ENCODE results near the gene MEIS3. TPM values are rescaled to one million over a fixed set of nuclear protein-coding genes. Genes with fewer than 3 reads are reported as not detected.
"Not testable (repeated sequence)": the region's sequence is repeated elsewhere in the genome, so short reads cannot be mapped to it uniquely, and the experiment has no call there.

MEIS3 gene
- total RNA-seq, 2 experiments from 2014 or later: not detected

DNA sequence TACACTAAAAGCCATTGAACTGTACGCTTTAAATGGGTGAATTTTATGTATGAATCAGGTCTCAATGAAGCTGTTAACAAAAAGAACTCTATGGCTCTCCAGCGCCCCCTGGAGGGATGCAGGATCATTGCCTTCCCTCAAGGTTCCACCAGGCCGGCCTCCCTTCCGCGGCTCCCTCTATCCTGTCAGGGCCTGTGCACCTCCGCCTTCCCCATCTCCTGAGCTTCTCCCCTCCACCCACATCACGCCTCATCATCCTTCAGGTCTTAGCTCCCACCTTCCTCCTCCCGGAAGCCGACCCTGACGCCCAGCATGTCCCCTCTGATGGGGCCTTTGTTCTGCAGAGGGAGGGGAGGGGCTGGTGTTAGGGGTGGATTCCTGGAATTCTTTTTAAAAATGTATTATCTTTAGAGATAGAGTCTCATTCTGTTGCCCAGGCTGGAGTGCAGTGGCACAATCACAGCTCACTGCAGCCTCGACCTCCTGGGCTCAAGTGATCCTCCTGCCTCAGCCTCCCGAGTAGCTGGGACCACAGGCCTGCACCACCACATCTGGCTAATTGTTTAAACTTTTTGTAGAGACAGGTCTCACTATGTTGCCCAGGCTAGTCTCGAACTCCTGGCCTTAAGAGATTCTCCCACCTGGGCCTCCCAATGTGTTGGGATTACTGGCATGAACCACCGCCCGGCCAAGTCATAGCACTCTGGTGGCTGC lies 27.7 kb downstream of the MEIS3 start:
- Mint-ChIP-seq H3K27ac (no peak overlapping the region), H3K4me1 (ENCODE audit: low read depth) (peaks cover 4% of the 10 kb centered on the region), H3K9me3 (ENCODE audit: insufficient read depth) (no peaks in the 10 kb centered on the region), H3K36me3 (ENCODE audit: low read depth) (no peaks in the 10 kb centered on the region), H3K4me3 (no peak overlapping the region), H3K27me3 (ENCODE audit: low read depth) (peaks cover 8% of the 10 kb centered on the region)
- ATAC-seq (peak; percentile 93), DNase-seq (peak; percentile 88)
- ChIA-PET POLR2A (no interaction called here), CTCF (interaction anchor here (0.7 to 3.4 kb wide), 36 partner anchors 9 to 379 kb away, joined by 3 to 49 read pairs (median 3); partner anchors contain the start of genes DHX34 and INAFM1)

DNA sequence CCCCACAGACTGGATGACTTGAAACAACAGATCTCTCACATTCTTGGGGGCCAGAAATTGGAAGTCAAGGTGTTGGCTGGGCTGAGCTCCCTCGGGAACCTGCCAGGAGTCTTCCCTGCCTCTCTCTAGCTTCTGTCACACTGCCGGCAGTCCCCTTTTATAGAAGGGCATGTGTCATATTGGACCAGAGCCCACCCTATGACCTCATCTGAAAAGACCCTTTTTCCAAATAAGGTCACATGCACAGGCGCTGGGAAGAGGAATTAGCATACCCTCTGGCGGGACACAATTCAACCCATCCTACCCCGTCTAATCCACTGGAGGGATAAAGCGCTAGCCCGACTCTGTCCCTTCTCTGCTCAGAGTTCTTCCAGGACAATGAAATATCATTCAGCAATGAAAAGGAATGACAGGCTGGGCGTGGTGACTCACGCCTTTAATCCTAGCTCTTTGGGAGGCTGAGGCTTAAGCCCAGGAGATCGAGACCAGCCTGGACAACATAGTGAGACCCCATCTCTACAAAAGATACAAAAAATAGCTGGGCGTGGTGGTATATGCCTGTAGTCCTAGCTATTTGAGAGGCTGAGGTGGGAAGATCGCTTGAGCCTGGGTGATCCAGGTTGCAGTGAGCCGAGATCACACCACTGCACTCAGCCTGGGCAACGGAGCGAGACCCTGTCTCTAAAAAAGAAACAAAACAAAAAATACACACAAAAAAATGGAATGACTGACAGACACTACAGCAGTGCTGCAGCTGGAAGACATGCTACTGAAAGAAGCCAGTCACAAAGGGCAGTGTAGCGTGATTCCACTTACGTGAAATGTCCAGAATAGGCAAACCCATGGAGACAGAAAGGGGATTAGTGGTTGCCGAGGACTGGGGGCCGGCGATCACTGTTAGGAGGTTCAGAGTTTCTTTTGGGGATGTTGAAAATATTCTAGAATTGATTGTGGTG lies 28.5 kb downstream of the MEIS3 start:
- ChIA-PET CTCF (interaction anchor here (0.7 to 3.4 kb wide), 34 partner anchors 8 to 378 kb away, joined by 3 to 49 read pairs (median 3); partner anchors contain the start of genes DHX34 and INAFM1), POLR2A (no interaction called here)
- H3K4me3 Mint-ChIP-seq: no peak overlapping the region
- no peaks in the 10 kb centered on the region for H3K9me3 Mint-ChIP-seq (ENCODE audit: insufficient read depth)
- peaks cover 4% of the 10 kb centered on the region for H3K4me1 Mint-ChIP-seq (ENCODE audit: low read depth)
- H3K27me3 Mint-ChIP-seq (ENCODE audit: low read depth): peaks cover 4% of the 10 kb centered on the region
- no peaks in the 10 kb centered on the region for H3K36me3 Mint-ChIP-seq (ENCODE audit: low read depth)
- ATAC-seq (no peak), DNase-seq (no peak)
- H3K27ac Mint-ChIP-seq: no peak overlapping the region

DNA sequence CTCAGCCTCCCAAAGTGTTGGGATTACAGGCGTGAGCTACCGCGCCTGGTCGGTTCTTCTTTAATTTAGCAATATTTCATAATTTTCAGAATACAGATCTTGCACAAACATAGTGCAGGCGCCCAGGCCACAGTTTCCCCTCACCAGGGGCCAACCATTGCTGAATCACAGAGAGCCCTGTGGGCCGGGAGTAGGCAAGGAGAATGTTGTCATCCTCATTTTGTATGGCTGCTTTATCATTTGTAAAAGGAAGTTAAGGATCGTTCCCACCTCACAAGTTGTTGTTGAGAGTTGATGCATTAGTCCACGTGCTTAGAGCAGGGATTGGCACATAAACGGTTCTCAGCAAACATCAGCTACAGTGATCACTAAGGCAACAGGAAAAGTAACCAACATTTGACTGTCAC lies 30.2 kb downstream of the MEIS3 start:
- peaks cover 4% of the 10 kb centered on the region for H3K4me1 Mint-ChIP-seq (ENCODE audit: low read depth)
- no peak for DNase-seq
- CTCF ChIA-PET: interaction anchor here (0.9 to 3.4 kb wide), 2 partner anchors 92 to 94 kb away, joined by 5 to 49 read pairs; no protein-coding TSS in a partner anchor
- POLR2A ChIA-PET: no interaction called here
- H3K9me3 Mint-ChIP-seq (ENCODE audit: insufficient read depth): no peaks in the 10 kb centered on the region
- H3K36me3 Mint-ChIP-seq (ENCODE audit: low read depth): no peaks in the 10 kb centered on the region
- H3K27me3 Mint-ChIP-seq (ENCODE audit: low read depth): peaks cover 1% of the 10 kb centered on the region
- H3K4me3 Mint-ChIP-seq: no peak overlapping the region
- no peak overlapping the region for H3K27ac Mint-ChIP-seq
- no peak for ATAC-seq

DNA sequence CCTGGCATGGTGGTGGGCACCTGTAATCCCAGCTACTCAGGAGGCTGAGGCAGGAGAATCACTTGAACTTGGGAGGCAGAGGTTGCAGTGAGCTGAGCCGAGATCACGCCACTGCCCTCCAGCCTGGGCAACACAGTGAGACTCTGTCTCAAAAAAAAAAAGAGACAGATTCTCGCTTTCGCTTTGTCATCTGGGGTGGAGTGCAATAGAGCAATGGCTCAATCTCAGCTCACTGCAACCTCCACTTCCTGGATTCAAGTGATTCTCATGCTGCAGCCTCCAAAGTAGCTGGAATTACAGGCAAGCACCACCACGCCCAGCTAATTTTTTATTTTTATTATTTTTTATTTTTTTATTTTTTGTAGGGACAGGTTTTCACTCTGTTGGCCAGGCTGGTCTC lies 30.6 kb downstream of the MEIS3 start:
- POLR2A ChIA-PET; H3K27me3 Mint-ChIP-seq (ENCODE audit: low read depth); ATAC-seq; H3K4me3 Mint-ChIP-seq; H3K9me3 Mint-ChIP-seq (ENCODE audit: insufficient read depth); DNase-seq; H3K4me1 Mint-ChIP-seq (ENCODE audit: low read depth); H3K27ac Mint-ChIP-seq; H3K36me3 Mint-ChIP-seq (ENCODE audit: low read depth): not testable (repeated sequence)
- CTCF ChIA-PET: interaction anchor here (0.9 kb wide), 1 partner anchor 93 kb away, joined by 5 read pairs; no protein-coding TSS in a partner anchor

DNA sequence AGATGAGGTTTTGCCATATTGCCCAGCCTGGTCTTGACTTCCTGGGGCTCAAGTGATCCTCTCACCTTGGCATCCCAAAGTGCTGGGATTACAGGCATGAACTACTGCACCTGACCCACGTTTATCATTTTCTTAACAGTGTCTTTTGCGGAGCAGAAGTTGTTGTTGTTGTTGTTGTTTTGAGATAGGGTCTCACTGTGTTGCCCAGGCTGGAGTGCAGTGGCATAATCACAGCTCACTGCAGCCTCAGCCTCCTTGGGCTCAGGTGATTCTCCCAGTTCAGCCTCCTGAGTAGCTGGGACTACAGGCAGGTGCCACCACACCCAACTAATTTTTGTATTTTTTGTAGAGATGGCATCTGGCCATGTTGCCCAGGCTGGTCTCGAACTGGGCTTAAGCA lies 31.7 kb downstream of the MEIS3 start:
- CTCF ChIA-PET; H3K9me3 Mint-ChIP-seq (ENCODE audit: insufficient read depth); H3K36me3 Mint-ChIP-seq (ENCODE audit: low read depth); DNase-seq; POLR2A ChIA-PET; H3K27ac Mint-ChIP-seq; ATAC-seq; H3K4me1 Mint-ChIP-seq (ENCODE audit: low read depth); H3K27me3 Mint-ChIP-seq (ENCODE audit: low read depth); H3K4me3 Mint-ChIP-seq: not testable (repeated sequence)

DNA sequence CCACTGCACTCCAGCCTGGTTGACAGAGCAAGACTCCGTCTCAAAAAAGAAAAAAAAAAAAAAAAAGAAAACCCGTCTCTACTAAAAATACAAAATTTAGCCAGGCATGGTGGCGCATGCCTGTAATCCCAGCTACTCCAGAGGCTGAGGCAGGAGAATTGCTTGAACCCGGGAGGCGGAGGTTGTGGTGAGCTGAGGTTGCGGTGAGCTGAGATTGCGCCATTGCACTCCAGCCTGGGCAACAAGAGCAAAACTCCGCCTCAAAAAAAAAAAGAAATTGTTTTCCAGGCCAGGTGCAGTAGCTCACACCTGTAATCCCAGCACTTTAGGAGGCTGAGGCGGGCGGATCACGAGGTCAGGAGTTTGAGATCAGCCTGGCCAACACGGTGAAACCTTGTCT lies 32.7 kb downstream of the MEIS3 start:
- H3K9me3 Mint-ChIP-seq (ENCODE audit: insufficient read depth); POLR2A ChIA-PET: not testable (repeated sequence)

DNA sequence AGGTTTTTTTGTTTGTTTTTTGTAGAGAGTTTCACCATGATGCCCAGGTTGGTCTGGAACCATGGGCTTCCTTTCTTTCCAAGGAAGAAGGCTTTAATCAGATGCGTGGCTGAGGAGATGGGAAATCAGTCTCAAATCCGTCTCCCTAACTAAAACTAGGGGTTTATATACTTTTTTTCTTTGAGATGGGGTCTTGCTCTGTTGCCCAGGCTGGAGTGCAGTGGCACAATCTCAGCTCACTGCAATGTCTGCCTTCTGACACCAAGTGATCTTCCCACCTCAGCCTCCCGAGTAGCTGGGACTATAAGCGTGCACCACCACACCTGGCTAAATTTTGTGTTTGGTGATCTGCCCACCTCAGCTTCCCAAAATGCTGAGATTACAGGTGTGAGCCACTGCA lies 34.8 kb downstream of the MEIS3 start:
- not testable (repeated sequence) for H3K27me3 Mint-ChIP-seq (ENCODE audit: low read depth); H3K9me3 Mint-ChIP-seq (ENCODE audit: insufficient read depth); DNase-seq; ATAC-seq; H3K27ac Mint-ChIP-seq; H3K4me3 Mint-ChIP-seq
- Mint-ChIP-seq H3K36me3 (ENCODE audit: low read depth) (peaks cover 14% of the 10 kb centered on the region), H3K4me1 (ENCODE audit: low read depth) (peaks cover 30% of the 10 kb centered on the region)
- CTCF ChIA-PET: interaction anchor here (0.9 to 3.5 kb wide), 3 partner anchors 35 to 36 kb away, joined by 3 to 10 read pairs (median 4); partner anchors contain the start of gene DHX34
- POLR2A ChIA-PET: interaction anchor here (0.7 kb wide), 1 partner anchor 351 kb away, joined by 3 read pairs; no protein-coding TSS in a partner anchor

More for the DNA sequence above, 32.7 kb downstream of the MEIS3 start:
- H3K4me3 Mint-ChIP-seq; CTCF ChIA-PET; H3K27ac Mint-ChIP-seq; H3K36me3 Mint-ChIP-seq (ENCODE audit: low read depth); H3K27me3 Mint-ChIP-seq (ENCODE audit: low read depth); DNase-seq; ATAC-seq: not testable (repeated sequence)
- peaks cover 19% of the 10 kb centered on the region for H3K4me1 Mint-ChIP-seq (ENCODE audit: low read depth)

DNA sequence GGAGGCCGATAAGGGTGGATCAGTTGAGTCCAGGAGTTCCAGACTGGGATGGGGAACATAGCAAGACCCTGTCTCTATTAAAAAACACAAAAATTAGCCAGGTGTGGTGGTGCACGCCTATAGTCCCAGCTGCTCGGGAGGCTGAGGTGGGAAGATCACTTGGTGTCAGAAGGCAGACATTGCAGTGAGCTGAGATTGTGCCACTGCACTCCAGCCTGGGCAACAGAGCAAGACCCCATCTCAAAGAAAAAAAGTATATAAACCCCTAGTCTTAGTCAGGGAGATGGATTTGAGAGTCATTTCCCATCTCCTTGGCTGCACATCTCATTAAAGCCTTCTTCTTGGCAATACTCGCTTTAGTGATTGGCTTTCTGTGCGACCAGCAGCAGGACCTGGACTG lies 35.4 kb downstream of the MEIS3 start:
- ATAC-seq; H3K4me3 Mint-ChIP-seq; POLR2A ChIA-PET; DNase-seq; H3K27ac Mint-ChIP-seq; H3K9me3 Mint-ChIP-seq (ENCODE audit: insufficient read depth); H3K27me3 Mint-ChIP-seq (ENCODE audit: low read depth): not testable (repeated sequence)
- Mint-ChIP-seq H3K36me3 (ENCODE audit: low read depth) (peaks cover 14% of the 10 kb centered on the region), H3K4me1 (ENCODE audit: low read depth) (peaks cover 30% of the 10 kb centered on the region)
- CTCF ChIA-PET: interaction anchor here (3.5 kb wide), 1 partner anchor 35 kb away, joined by 10 read pairs; the partner anchor contains the start of gene DHX34

DNA sequence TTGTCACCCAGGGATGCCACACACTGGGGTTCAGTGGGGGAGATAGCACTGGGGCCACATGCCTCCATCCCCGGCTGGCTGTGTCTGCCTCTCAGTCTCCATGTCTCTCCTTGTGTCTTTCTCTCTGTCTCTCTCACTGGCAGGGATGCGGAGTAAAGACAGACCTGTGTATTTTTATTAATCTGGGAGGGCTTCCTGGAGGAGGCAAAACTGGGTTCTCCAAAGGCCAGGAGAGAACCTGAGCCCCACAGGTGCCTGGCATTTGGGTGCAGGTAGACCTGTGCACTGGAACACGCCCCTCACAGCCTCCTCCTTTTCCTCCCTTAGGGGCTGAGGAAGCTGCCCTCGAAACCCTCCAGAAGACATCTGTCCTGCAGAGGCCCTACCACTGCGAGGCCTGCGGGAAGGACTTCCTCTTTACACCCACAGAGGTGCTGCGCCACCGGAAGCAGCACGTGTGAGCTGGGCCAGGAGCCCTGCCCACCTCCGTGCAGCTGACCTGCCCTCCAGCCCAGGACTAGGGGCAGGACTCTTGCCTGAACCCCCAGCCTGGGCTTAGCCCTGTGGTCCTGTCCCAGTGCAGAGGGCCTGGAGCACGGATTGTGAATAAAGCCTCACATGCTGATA lies 37.6 kb downstream of the MEIS3 start:
- peaks cover 30% of the 10 kb centered on the region for H3K4me1 Mint-ChIP-seq (ENCODE audit: low read depth)
- DNase-seq (peak; percentile 63), ATAC-seq (peak; percentile 73)
- peaks cover 14% of the 10 kb centered on the region for H3K36me3 Mint-ChIP-seq (ENCODE audit: low read depth)
- peak overlapping the region; percentile 68 for H3K27ac Mint-ChIP-seq
- ChIA-PET POLR2A (no interaction called here), CTCF (interaction anchor here (0.6 to 3.5 kb wide), 3 partner anchors 10 to 47 kb away, joined by 3 to 10 read pairs (median 3); partner anchors contain the start of gene DHX34)
- no peaks in the 10 kb centered on the region for H3K9me3 Mint-ChIP-seq (ENCODE audit: insufficient read depth)
- no peak overlapping the region for H3K4me3 Mint-ChIP-seq
- H3K27me3 Mint-ChIP-seq (ENCODE audit: low read depth): no peaks in the 10 kb centered on the region

DNA sequence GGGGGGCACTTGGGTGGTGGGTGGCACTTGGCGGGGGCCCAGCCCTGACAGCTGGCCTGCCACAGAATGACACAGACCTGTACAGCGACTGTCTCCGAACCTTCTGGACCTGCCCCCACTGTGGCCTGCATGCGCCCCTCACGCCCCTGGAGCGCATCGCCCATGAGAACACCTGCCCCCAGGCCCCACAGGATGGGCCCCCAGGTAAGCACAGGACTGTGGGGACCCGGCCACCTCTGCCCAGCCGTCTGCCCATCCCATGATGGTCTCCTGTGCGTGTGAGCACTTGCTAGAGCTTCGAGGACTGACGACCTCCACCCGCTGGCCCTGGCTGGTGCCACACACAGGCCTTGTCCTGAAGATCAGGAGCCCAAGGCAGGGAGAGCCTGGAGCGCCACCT lies 38.2 kb downstream of the MEIS3 start:
- POLR2A ChIA-PET: no interaction called here
- DNase-seq: no peak
- no peak for ATAC-seq
- H3K27me3 Mint-ChIP-seq (ENCODE audit: low read depth): no peaks in the 10 kb centered on the region
- H3K4me3 Mint-ChIP-seq: no peak overlapping the region
- H3K36me3 Mint-ChIP-seq (ENCODE audit: low read depth): peaks cover 14% of the 10 kb centered on the region
- H3K4me1 Mint-ChIP-seq (ENCODE audit: low read depth): peaks cover 30% of the 10 kb centered on the region
- no peaks in the 10 kb centered on the region for H3K9me3 Mint-ChIP-seq (ENCODE audit: insufficient read depth)
- H3K27ac Mint-ChIP-seq: peak overlapping the region; percentile 68
- CTCF ChIA-PET: interaction anchor here (0.6 to 3.5 kb wide), 2 partner anchors 32 to 46 kb away, joined by 3 to 10 read pairs; partner anchors contain the start of gene DHX34

DNA sequence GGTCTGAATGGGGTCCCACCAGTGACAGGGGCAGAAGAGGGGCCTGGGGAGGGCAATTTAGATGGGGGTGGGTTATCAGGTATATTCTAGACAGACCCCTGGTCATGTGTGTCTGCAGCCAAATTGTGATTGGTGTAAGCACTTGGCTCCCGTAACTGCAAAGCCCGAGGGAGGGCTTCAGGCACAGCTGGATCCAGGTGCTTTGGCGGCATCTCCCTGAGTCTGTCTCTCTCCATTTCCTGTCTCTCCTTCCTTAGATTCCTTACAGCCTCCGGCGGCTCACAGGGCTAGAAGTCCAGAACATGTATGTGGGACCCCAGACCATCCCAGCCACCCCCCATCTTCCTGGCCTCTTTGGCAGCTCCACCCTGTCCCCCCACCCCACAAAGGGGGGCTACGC lies 38.8 kb downstream of the MEIS3 start:
- H3K9me3 Mint-ChIP-seq (ENCODE audit: insufficient read depth): no peaks in the 10 kb centered on the region
- H3K27me3 Mint-ChIP-seq (ENCODE audit: low read depth): no peaks in the 10 kb centered on the region
- H3K4me3 Mint-ChIP-seq: no peak overlapping the region
- ATAC-seq (no peak), DNase-seq (no peak)
- ChIA-PET POLR2A (no interaction called here), CTCF (no interaction called here)
- no peak overlapping the region for H3K27ac Mint-ChIP-seq
- H3K36me3 Mint-ChIP-seq (ENCODE audit: low read depth): peaks cover 15% of the 10 kb centered on the region
- H3K4me1 Mint-ChIP-seq (ENCODE audit: low read depth): peaks cover 30% of the 10 kb centered on the region

Data from activated CD8-positive, alpha-beta T cell treated with anti-CD3 and anti-CD28 coated beads, Interleukin-2, amount 10 ng/mL, durations not matched to agents 7 days and 5 days (primary cell).